Endothelial cell of hepatic sinusoid (primary cell): ENCODE results near the gene GPANK1.

Experiments used
- in situ Hi-C: cut with HindIII; loops from 2 replicates; pipeline ENCODE4 v1.10.0; 2017; ENCODE audit warnings: low sequenced_read_pairs

The GPANK1 gene

GRCh38 chr6:31621991-31622390, 42.8 kb downstream of the GPANK1 start:
- in situ Hi-C loops = no loop called here

GRCh38 chr6:31621320-31621939, 43.4 kb downstream of the GPANK1 start:
- in situ Hi-C loops = no loop called here

GRCh38 chr6:31620586-31621319, 44.0 kb downstream of the GPANK1 start, which contains the start of gene PRRC2A:
PRRC2A (plus strand) TSS chr6:31620715; CDS start chr6:31622790, 2,075 bp downstream.
- in situ Hi-C loops = no loop called here

- in situ Hi-C loops = loop anchor here (5.0 kb wide), 2 partner anchors 38 to 78 kb away; partner anchors contain the start of genes DDX39B and LTB
These were observed 44.8 kb downstream of the GPANK1 start for GRCh38 chr6:31619805-31620585.

GRCh38 chr6:31617010-31617409, 47.8 kb downstream of the GPANK1 start:
- in situ Hi-C loops = loop anchor here (5.0 kb wide), 2 partner anchors 35 to 75 kb away; partner anchors contain the start of genes DDX39B and LTB

- in situ Hi-C loops = loop anchor here (5.0 kb wide), 2 partner anchors 33 to 73 kb away; partner anchors contain the start of genes DDX39B and LTB
These were observed 49.0 kb downstream of the GPANK1 start for GRCh38 chr6:31615748-31616147.

GRCh38 chr6:31614684-31615578, 49.9 kb downstream of the GPANK1 start, which contains the start of gene AIF1:
AIF1 (plus strand) TSS chr6:31615234; CDS start chr6:31615330, 96 bp downstream.
- in situ Hi-C loops = loop anchor here (5.0 kb wide), 2 partner anchors 33 to 73 kb away; partner anchors contain the start of genes DDX39B and LTB

- in situ Hi-C loops = no loop called here
These were observed 50.6 kb downstream of the GPANK1 start for GRCh38 chr6:31614075-31614619.
